Pancreas (tissue), 10 donors: ENCODE measurements around the gene GABBR2. TPM values are rescaled to one million over a fixed set of nuclear protein-coding genes. Genes with fewer than 3 reads are reported as not detected.
"Not testable (repeated sequence)": the region's sequence is repeated elsewhere in the genome, so short reads cannot be mapped to it uniquely, and the experiment has no call there.

ENCODE experiments used
- ATAC-seq, 4 donors: fragments of 200-7000 bp; cut with Tn5 transposase; one replicate each; pipeline versions ENCODE4 v1.8.0 to v1.9.1; 2020; ENCODE audit warnings: mild to moderate bottlenecking in 4 of 4, moderate library complexity in 4 of 4
- DNase-seq, 6 donors: peaks; one replicate each; pipeline ENCODE4 v3.0.0-alpha.2; 2020
- FAIRE-seq: peaks from 2 replicates; lab custom pipeline; 2012; peaks lifted over from hg19 to GRCh38; lab: Jason Lieb, UNC
- H3K27ac ChIP-seq, 4 donors: fragments of 200-600 bp; sonication (generic); 1 replicate in 3 of 4; 2 replicates in 1 of 4; pipeline versions ENCODE4 v1.5.0 to v1.8.0; 2020
- H3K27me3 ChIP-seq, 4 donors: fragments of 200-600 bp; one replicate each; pipeline ENCODE4 v1.8.0; 2021
- H3K36me3 ChIP-seq, 3 donors: fragments of 200-600 bp; sonication (generic) in 1 of 3; one replicate each; pipeline versions ENCODE4 v1.5.0 to v1.8.0; 2020 to 2021
- H3K4me1 ChIP-seq, 3 donors: fragments of 200-600 bp; one replicate each; pipeline ENCODE4 v1.8.0; 2021
- H3K4me3 ChIP-seq, 4 donors: fragments of 200-600 bp; sonication (generic) in 2 of 4; one replicate each; pipeline versions ENCODE4 v1.5.0 to v1.8.0; 2020 to 2021
- H3K9me3 ChIP-seq, 4 donors: fragments of 200-600 bp; one replicate each; pipeline ENCODE4 v1.8.0; 2021
- WGBS, 2 donors: extraction: QIAGEN DNeasy Blood & Tissue Kit; methylation state at CpG; one replicate each; pipeline ENCODE4 v1.1.7; 2013; 5-methylcytosine and 5-hydroxymethylcytosine counted together
- intact Hi-C, 3 donors: fragments of 100-400 bp; cut with DNase I; formaldehyde crosslinking; loops; one replicate each; pipeline versions ENCODE4 v1.11.1 to v1.14.2; 2022
- polyA plus RNA-seq, 2 donors: library from polyadenylated mRNA; stranded (reverse); fragments of 200-250 nt; gene quantifications; one replicate each; pipeline ENCODE4 v1.2.3, GENCODE V29; 2013
- total RNA-seq, 6 donors: library from RNA; stranded (reverse); fragmentation: NEBNext Ultra II Directional in 4 of 6; extraction: Animal tissue kit (Norgen Biotek cat#: 25700) in 4 of 6; gene quantifications; one replicate each; pipeline versions ENCODE4 v1.2.1 to v1.2.4, GENCODE V29; 2021 to 2023
- TF ChIP-seq, protein P1 (sequence below), 4 donors: fragments of 200-600 bp; sonication (generic) in 3 of 4; IDR thresholded peaks; one replicate each; pipeline versions ENCODE4 v1.5.0 to v1.8.0; 2021; ENCODE audit warnings: antibody characterized with exemption in 4 of 4
- donor health status: healthy with polysubstance abuse.
- donor health status: DM: no; HTN: no; CAD: no; lungs with moderate emphysema.
- donor health status: DM: no; HTN: no; CAD: no.
- donor health status: control.
- donor health status: control.
- donor health status: Bipolar disorder and iron deficiency.
- donor health status: DM: yes; HTN: yes; CAD: no.
- donor health status: DM: no; HTN: no; CAD: no.
- donor health status: DM: no; HTN: no; CAD: no.
- donor health status: DM: yes; HTN: yes; CAD: no.

Gene GABBR2
- total and polyA plus RNA-seq, 8 donors, result 0.04 to 0.14 (median 0.07) TPM; not detected in 4

DNA sequence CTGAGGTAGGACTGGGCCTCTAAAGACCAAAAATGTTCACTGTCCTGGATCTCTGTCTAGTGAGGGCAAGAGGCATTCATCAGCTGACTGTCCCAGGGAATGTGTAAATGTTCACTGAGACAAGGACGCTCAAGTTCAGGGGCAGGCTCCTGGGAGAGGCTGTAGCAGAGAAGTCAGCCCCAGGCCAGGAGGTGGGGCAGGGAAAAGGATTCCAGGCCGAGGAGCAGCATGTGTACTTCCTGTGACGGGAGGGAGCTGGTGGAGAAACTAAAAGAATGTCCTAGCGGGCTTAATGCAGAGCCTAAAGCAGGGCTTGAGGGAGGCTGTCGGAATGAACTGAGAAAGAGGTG, 205.8 kb downstream of the GABBR2 start:
- H3K27ac ChIP-seq, result no peak overlapping the region
- no peak for ATAC-seq
- no peaks in the 10 kb centered on the region for H3K36me3 ChIP-seq
- no peak overlapping the region for H3K4me3 ChIP-seq
- no peaks in the 10 kb centered on the region for H3K27me3 ChIP-seq
- TF ChIP-seq, protein P1, sequence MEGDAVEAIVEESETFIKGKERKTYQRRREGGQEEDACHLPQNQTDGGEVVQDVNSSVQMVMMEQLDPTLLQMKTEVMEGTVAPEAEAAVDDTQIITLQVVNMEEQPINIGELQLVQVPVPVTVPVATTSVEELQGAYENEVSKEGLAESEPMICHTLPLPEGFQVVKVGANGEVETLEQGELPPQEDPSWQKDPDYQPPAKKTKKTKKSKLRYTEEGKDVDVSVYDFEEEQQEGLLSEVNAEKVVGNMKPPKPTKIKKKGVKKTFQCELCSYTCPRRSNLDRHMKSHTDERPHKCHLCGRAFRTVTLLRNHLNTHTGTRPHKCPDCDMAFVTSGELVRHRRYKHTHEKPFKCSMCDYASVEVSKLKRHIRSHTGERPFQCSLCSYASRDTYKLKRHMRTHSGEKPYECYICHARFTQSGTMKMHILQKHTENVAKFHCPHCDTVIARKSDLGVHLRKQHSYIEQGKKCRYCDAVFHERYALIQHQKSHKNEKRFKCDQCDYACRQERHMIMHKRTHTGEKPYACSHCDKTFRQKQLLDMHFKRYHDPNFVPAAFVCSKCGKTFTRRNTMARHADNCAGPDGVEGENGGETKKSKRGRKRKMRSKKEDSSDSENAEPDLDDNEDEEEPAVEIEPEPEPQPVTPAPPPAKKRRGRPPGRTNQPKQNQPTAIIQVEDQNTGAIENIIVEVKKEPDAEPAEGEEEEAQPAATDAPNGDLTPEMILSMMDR (IDR thresholded peaks at IDR 0.05), result no peak
- H3K4me1 ChIP-seq, result no peaks in the 10 kb centered on the region
- DNase-seq, result no peak
- no peak for FAIRE-seq
- no peaks in the 10 kb centered on the region for H3K9me3 ChIP-seq
- 70 to 77% methylated on average over 5 of the region's 5 CpGs for WGBS, 2 donors
- intact Hi-C loops, result no loop called here

DNA sequence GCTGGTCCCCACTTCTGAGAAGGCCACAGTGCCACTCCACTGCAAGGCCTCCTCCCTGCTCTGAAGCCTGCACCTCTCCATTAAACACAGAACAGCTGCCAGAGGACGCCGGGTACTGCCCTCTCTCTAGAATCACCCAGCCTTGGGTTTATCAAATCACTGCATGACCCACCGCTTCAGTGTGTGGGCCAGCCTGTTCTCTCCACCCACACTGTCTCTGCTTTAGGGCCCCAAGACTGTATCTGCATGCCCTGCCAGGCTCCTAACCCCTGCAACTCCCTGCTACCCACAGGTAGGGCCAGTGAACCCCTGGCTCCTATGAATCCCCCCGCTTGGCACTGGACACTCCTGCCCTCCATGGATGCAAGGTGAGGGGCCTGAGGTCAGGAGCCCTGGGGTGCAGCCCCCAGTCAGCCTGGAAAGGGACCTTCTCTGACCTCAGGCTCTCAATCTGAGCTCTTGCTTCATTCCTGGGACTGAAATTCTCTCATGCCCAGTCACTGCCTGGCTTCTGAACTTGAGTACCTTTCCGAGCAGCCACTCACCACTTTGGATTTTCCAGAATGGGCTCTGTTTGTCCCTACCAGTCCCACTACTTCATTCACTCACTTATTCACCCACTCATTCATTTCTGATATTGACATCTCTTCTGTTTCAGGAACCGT, 206.3 kb downstream of the GABBR2 start:
- Histone ChIP-seq H3K4me1 (no peaks in the 10 kb centered on the region), H3K4me3 (no peak overlapping the region), H3K27me3 (no peaks in the 10 kb centered on the region), H3K36me3 (no peaks in the 10 kb centered on the region), H3K27ac (no peak overlapping the region), H3K9me3 (no peaks in the 10 kb centered on the region)
- no peak for FAIRE-seq
- DNase-seq, result no peak
- 81 to 83% methylated on average over 6 of the region's 6 CpGs for WGBS, 2 donors
- TF ChIP-seq, protein P1 (IDR thresholded peaks at IDR 0.05), result no peak
- no peak for ATAC-seq
- intact Hi-C loops, result no loop called here

DNA sequence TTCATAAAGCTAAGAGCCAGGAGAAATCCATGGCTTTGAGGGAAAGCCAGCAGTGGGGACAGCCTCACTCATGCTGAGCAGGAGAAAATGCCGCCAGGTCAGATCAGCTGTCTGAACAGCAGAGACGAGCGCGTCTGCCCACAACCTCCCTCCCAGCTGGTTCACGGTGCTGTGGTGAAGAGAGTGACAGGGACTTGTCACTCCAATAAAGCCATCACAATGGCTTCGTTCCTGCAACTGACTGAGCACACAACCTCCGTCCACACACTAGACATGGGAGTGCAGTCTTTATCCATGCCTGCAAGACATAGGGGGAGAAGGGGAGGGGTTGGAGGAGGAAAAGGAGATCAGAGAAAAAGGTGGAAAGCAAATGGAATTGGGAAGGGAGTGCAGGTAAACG, 206.9 kb downstream of the GABBR2 start:
- DNase-seq (no peak), ATAC-seq (no peak), FAIRE-seq (no peak)
- Histone ChIP-seq H3K4me1 (no peaks in the 10 kb centered on the region), H3K4me3 (no peak overlapping the region), H3K9me3 (no peaks in the 10 kb centered on the region), H3K36me3 (no peaks in the 10 kb centered on the region), H3K27me3 (no peaks in the 10 kb centered on the region), H3K27ac (no peak overlapping the region)
- TF ChIP-seq, protein P1 (IDR thresholded peaks at IDR 0.05), result no peak
- 82 to 86% methylated on average over 8 of the region's 8 CpGs for WGBS, 2 donors
- intact Hi-C loops, result no loop called here

DNA sequence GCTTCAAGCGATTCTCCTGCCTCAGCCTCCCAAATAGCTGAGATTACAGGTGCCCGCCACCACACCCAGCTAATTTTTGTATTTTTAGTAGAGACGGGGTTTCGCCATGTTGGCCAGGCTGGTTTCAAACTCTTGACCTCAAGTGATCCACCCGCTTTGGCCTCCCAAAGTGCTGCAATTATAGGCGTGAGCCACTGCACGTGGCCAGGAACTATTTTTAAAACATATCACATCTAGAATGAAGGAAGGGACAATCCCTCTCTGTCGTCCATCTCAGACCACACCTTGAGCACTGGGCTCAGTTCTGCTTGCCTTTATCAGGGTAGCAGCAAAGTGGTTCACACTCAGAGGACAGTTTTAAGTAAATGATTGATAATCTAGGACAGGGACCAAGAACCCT, 207.5 kb downstream of the GABBR2 start:
- H3K9me3 ChIP-seq, H3K27me3 ChIP-seq, DNase-seq, H3K36me3 ChIP-seq, H3K4me3 ChIP-seq, intact Hi-C loops, ATAC-seq, H3K27ac ChIP-seq, H3K4me1 ChIP-seq, FAIRE-seq: not testable (repeated sequence)
- WGBS, 2 donors, result 83 to 86% methylated on average over 8 of the region's 8 CpGs

DNA sequence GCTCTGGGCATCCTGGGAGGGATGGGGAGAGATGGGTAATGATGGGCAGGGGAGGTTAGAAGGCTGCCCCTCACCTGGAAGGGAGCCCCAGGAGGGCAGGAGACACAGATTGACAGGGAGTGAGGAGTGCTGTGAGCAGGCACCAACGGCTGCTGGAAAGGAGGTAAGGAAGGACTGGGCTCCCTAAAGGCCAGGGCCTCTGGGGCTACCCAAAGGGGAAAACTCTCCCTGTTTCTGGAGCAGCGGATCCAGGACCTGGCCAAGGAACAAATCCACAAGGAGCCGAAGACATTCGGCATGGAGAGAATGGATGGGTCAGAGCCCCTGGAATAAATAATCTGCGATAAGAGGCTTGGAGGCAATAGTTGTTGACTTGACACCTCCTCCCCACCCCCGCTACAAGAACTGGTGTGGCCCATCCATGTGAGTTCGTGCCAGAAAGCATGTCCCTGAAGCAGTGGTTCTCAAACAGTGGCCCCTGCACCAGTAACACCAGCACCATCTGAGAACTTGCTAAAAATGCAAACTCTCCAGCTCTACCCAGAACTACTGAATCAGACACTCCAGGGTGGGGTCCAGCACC, 208.3 kb downstream of the GABBR2 start:
- DNase-seq (no peak), FAIRE-seq (no peak)
- WGBS, 2 donors, result 86 to 90% methylated on average over 7 of the region's 7 CpGs

More for the DNA sequence above, 208.3 kb downstream of the GABBR2 start:
- no peak overlapping the region for H3K4me3 ChIP-seq
- H3K27ac ChIP-seq, result no peak overlapping the region
- H3K36me3 ChIP-seq, result no peaks in the 10 kb centered on the region
- no peaks in the 10 kb centered on the region for H3K27me3 ChIP-seq
- intact Hi-C loops, result no loop called here
- no peaks in the 10 kb centered on the region for H3K9me3 ChIP-seq
- TF ChIP-seq, protein P1 (IDR thresholded peaks at IDR 0.05), result no peak
- H3K4me1 ChIP-seq, result no peaks in the 10 kb centered on the region
- no peak for ATAC-seq
